Endothelial cell of umbilical vein (primary cell): ENCODE results near the gene SERPINB6.
"Not testable (repeated sequence)": the region's sequence is repeated elsewhere in the genome, so short reads cannot be mapped to it uniquely, and the experiment has no call there.

ENCODE experiments used
- EZH2 ChIP-seq: IDR thresholded peaks from 2 replicates; pipeline ENCODE4 v1.6.1; 2012; ENCODE audit warnings: borderline replicate concordance, low read depth, mild to moderate bottlenecking, moderate library complexity, low read length, inconsistent platforms; ENCODE audit not compliant: severe bottlenecking
- FOS ChIP-seq: IDR thresholded peaks from 2 replicates; pipeline ENCODE4 v1.6.1; 2011; ENCODE audit warnings: mild to moderate bottlenecking, low read length, moderate library complexity, borderline replicate concordance; ENCODE audit not compliant: insufficient read depth
- GATA2 ChIP-seq: IDR thresholded peaks from 2 replicates; pipeline ENCODE4 v1.7.0; 2011; ENCODE audit warnings: low read depth, mild to moderate bottlenecking, moderate library complexity, mixed read lengths, low read length; ENCODE audit not compliant: insufficient read length, insufficient read depth
- POLR2A ChIP-seq: IDR thresholded peaks from 2 replicates; pipeline ENCODE4 v1.6.1; 2012; ENCODE audit warnings: low read depth, mild to moderate bottlenecking, control low read depth, low read length
- POLR2AphosphoS5 ChIP-seq: IDR thresholded peaks from 2 replicates; pipeline ENCODE4 v1.6.1; 2012; ENCODE audit warnings: low read depth, mild to moderate bottlenecking, control low read depth, low read length, moderate library complexity; ENCODE audit not compliant: insufficient read depth
- TF ChIP-seq, protein P1 (sequence below), 2 donors: IDR thresholded peaks; 1 replicate in 1 of 2; 2 replicates in 1 of 2; pipeline ENCODE4 v1.5.1; 2011; ENCODE audit warnings: low read length in 2 of 2, mild to moderate bottlenecking in 2 of 2, moderate library complexity in 2 of 2, control low read depth in 1 of 2, inconsistent platforms in 1 of 2, low read depth in 1 of 2; ENCODE audit not compliant: insufficient read depth in 1 of 2; ENCODE audit errors: extremely low read depth in 1 of 2
- TF ChIP-seq, protein P2 (sequence below): IDR thresholded peaks from 2 replicates; pipeline ENCODE4 v1.6.1; 2011; ENCODE audit not compliant: insufficient read depth, insufficient read length

DNA sequence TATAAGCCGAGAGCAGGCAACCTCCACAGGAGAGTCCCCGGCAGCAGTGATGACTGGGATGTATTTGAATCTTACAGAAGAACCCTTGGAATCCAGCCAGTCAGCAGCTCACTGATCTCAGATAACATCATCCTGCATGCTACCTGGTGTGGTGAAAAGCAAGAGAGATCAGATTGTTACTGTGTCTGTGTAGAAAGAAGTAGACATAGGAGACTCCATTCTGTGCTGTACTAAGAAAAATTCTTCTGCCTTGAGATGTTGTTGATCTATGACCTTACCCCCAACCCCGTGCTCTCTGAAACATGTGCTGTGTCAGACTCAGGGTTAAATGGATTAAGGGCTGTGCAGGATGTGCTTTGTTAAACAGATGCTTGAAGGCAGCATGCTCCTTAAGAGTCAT, 62.9 kb downstream of the SERPINB6 start:
- TF ChIP-seq POLR2A, POLR2AphosphoS5, FOS, EZH2, GATA2: not testable (repeated sequence)
- TF ChIP-seq, protein P1, sequence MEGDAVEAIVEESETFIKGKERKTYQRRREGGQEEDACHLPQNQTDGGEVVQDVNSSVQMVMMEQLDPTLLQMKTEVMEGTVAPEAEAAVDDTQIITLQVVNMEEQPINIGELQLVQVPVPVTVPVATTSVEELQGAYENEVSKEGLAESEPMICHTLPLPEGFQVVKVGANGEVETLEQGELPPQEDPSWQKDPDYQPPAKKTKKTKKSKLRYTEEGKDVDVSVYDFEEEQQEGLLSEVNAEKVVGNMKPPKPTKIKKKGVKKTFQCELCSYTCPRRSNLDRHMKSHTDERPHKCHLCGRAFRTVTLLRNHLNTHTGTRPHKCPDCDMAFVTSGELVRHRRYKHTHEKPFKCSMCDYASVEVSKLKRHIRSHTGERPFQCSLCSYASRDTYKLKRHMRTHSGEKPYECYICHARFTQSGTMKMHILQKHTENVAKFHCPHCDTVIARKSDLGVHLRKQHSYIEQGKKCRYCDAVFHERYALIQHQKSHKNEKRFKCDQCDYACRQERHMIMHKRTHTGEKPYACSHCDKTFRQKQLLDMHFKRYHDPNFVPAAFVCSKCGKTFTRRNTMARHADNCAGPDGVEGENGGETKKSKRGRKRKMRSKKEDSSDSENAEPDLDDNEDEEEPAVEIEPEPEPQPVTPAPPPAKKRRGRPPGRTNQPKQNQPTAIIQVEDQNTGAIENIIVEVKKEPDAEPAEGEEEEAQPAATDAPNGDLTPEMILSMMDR (IDR thresholded peaks at IDR 0.05; ENCODE audit: extremely low read depth in 1 of 2, insufficient read depth in 1 of 2, low read depth in 1 of 2, low read length in 2 of 2), result not testable (repeated sequence)
- TF ChIP-seq, protein P2, sequence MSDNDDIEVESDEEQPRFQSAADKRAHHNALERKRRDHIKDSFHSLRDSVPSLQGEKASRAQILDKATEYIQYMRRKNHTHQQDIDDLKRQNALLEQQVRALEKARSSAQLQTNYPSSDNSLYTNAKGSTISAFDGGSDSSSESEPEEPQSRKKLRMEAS, result not testable (repeated sequence)
